Measurements from ENCODE around the gene CHCHD10.
A peak's percentile ranks its signal among the peaks of the same experiment; 100 is the strongest.

CHCHD10 gene

GRCh38 chr22:23781511-23782183 lies 13.9 kb upstream of the CHCHD10 start:
- no peak for DNase-seq
- H3K36me3 ChIP-seq: no peaks in the 10 kb centered on the region
- no peaks in the 10 kb centered on the region for H3K9me3 ChIP-seq (ENCODE audit: severe bottlenecking)
- TF ChIP-seq CTCF (IDR thresholded peaks at IDR 0.05; ENCODE audit: low read depth, low read length): no peak
- no peaks in the 10 kb centered on the region for H3K27me3 ChIP-seq (ENCODE audit: insufficient read depth, low read depth, severe bottlenecking)
- no peak overlapping the region for H3K4me3 ChIP-seq (ENCODE audit: low read depth, low read length)
- H3K27ac ChIP-seq: peak overlapping the region; percentile 31; the same call in 1 of the 2 replicates

GRCh38 chr22:23781065-23781464 lies 13.3 kb upstream of the CHCHD10 start:
- Histone ChIP-seq H3K9me3 (ENCODE audit: severe bottlenecking) (no peaks in the 10 kb centered on the region), H3K36me3 (no peaks in the 10 kb centered on the region), H3K4me3 (ENCODE audit: low read depth, low read length) (no peak overlapping the region), H3K27me3 (ENCODE audit: insufficient read depth, low read depth, severe bottlenecking) (no peaks in the 10 kb centered on the region), H3K27ac (peak overlapping the region; percentile 31; the same call in 1 of the 2 replicates)
- no peak for DNase-seq
- no peak for TF ChIP-seq CTCF (IDR thresholded peaks at IDR 0.05; ENCODE audit: low read depth, low read length)

GRCh38 chr22:23780146-23780748 lies 12.5 kb upstream of the CHCHD10 start:
- H3K27me3 ChIP-seq (ENCODE audit: insufficient read depth, low read depth, severe bottlenecking): no peaks in the 10 kb centered on the region
- H3K4me3 ChIP-seq (ENCODE audit: low read depth, low read length): no peak overlapping the region
- H3K27ac ChIP-seq: no peak overlapping the region
- TF ChIP-seq CTCF (IDR thresholded peaks at IDR 0.05; ENCODE audit: low read depth, low read length): no peak
- no peaks in the 10 kb centered on the region for H3K36me3 ChIP-seq
- DNase-seq: no peak
- H3K9me3 ChIP-seq (ENCODE audit: severe bottlenecking): no peaks in the 10 kb centered on the region

- no peak for DNase-seq
- TF ChIP-seq CTCF (IDR thresholded peaks at IDR 0.05; ENCODE audit: low read depth, low read length): no peak
- H3K36me3 ChIP-seq: no peaks in the 10 kb centered on the region
- no peaks in the 10 kb centered on the region for H3K9me3 ChIP-seq (ENCODE audit: severe bottlenecking)
- no peak overlapping the region for H3K4me3 ChIP-seq (ENCODE audit: low read depth, low read length)
- no peak overlapping the region for H3K27ac ChIP-seq
- no peaks in the 10 kb centered on the region for H3K27me3 ChIP-seq (ENCODE audit: insufficient read depth, low read depth, severe bottlenecking)
Measured at GRCh38 chr22:23779731-23780130, 12.0 kb upstream of the CHCHD10 start.

GRCh38 chr22:23779083-23779482 lies 11.3 kb upstream of the CHCHD10 start:
- Histone ChIP-seq H3K4me3 (ENCODE audit: low read depth, low read length) (no peak overlapping the region), H3K27me3 (ENCODE audit: insufficient read depth, low read depth, severe bottlenecking) (no peaks in the 10 kb centered on the region), H3K9me3 (ENCODE audit: severe bottlenecking) (no peaks in the 10 kb centered on the region), H3K36me3 (no peaks in the 10 kb centered on the region), H3K27ac (no peak overlapping the region)
- DNase-seq: no peak
- no peak for TF ChIP-seq CTCF (IDR thresholded peaks at IDR 0.05; ENCODE audit: low read depth, low read length)

- Histone ChIP-seq H3K27ac (peak overlapping the region; percentile 53), H3K4me3 (ENCODE audit: low read depth, low read length) (no peak overlapping the region), H3K27me3 (ENCODE audit: insufficient read depth, low read depth, severe bottlenecking) (no peaks in the 10 kb centered on the region), H3K36me3 (no peaks in the 10 kb centered on the region), H3K9me3 (ENCODE audit: severe bottlenecking) (no peaks in the 10 kb centered on the region)
- TF ChIP-seq CTCF (IDR thresholded peaks at IDR 0.05; ENCODE audit: low read depth, low read length): no peak
- no peak for DNase-seq
Measured at GRCh38 chr22:23778577-23778900, 10.8 kb upstream of the CHCHD10 start.
